Measurements from ENCODE around the gene PWP2.
"Not testable (repeated sequence)": the region's sequence is repeated elsewhere in the genome, so short reads cannot be mapped to it uniquely, and the experiment has no call there.

The PWP2 gene

DNA sequence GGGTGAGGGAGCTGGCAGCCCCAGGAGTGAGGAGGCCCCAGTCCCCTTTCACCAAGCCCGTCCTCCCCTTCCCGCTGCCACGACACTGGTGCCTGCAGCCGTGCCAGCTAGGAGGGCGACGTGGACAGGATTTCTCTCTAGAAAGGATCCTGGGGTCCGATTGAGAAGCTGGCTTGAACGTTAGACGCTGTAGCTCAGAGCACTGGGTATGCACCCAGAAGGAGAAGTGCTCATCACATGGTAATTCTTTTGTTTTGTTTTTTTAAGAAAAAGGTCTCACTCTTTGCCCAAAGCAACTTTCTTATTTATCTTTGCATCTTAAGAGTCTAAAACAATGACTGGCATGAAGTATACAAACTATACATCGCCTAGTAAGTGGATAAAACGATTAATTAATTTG, 60.3 kb downstream of the PWP2 start:
- not testable (repeated sequence) for DNase-seq

DNA sequence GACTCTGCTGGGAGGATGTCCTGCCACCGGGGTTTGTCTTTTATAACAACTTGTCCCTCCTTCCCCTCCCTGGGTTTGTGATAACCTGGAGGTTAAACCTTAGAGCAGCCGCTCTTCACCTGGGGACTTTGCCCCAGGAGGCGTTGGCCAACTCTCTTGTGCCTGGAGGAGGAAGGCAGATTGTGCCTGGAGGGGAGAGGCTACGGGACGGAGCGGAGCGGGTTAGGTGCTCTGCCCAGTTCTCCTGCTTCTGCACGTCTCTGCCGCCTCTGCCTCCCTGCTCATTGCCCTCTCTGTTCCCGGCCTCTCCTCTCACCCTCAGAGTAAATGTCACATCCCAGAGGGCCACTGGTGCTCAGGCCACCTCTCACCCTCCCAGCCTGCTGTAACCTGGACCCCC, 63.1 kb downstream of the PWP2 start:
- DNase-seq, result not testable (repeated sequence)

DNA sequence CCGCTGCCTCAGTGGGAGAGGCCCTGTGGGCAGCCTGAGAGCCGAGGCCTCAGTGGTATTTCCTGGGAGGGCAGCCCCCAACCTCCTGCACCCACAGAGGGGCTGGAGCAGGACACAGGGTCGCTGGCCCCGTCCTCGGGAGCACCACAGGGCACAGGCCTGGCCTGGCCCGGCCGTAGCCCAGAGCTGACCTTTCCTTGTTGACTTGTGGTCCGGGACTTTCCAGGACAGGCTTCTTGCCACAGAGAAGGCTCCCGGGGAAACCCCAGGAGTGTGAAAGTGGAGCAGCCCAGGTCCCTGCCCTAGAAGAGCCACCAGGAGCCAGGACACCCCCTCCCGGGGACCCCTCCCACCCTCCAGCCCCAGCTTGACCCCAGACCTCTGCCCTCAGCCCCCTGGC, 63.7 kb downstream of the PWP2 start:
- DNase-seq, result not testable (repeated sequence)

DNA sequence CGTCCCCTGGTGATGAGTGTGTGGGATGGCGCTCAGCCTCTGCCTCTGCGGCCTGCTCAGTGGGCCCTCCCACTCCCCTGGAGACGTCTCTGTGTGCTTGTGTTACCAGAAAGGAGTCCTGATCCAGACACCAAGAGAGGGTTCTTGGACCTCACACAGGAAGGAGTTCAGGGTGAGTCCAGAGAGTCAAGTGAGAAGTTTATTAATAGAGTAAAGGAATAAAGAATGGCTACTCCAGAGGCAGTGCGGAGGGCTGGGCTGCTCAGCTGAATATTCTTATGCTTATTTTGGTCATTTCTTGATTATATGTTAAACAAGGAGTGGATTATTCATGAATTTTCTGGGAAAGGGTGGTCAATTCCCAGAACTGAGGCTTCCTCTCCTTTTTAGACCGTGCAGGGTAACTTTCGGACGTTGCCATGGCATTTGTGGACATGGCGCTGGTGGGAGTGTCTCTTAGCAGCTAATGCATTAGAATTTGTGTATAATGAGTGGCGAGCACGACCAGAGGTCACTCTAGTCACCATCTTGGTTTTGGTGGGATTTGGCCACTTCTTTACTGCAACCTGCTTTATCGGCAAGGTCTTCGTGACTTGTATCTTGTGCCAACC, 64.9 kb downstream of the PWP2 start:
- DNase-seq, result not testable (repeated sequence)

DNA sequence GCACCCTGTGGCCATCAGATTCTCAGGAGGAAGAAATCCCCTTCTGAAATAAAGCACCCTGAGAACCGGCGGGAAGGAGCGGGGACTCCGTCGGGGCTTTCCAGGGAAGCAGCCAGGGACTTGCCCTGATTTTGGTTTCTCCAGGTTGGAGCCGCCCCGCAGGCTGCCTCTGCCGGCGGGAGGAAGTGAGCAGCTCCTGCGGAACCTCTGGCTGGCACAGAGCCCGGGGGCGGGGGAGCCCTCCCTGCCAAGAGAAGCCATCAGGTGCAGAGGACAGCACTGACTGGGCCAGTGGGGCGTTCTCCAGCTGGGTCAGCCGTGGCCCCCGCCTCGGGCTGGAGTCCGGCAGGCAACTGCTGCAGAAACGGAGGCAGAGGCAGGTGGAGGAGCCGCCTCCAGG, 65.5 kb downstream of the PWP2 start:
- not testable (repeated sequence) for DNase-seq

DNA sequence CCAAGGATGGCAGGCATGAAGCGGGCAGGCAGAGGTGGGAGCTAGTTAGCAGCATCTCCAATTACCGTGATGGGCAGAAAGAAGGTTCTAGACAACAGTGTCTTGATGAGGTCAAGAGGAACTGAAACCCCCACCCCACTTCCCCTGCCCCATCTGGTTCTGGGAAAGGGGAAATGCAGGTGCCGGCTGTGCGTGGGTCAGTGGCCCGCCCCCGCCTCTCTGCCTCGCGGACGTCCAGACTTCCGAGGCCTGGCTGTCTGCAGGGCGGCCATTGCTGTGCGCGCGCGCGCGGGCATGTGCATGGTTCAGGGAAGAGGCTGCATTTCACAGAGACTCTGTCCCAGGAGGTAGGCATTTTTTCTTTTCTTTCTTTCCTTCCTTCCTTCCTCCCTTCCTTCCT, 68.0 kb downstream of the PWP2 start:
- DNase-seq, result not testable (repeated sequence)

DNA sequence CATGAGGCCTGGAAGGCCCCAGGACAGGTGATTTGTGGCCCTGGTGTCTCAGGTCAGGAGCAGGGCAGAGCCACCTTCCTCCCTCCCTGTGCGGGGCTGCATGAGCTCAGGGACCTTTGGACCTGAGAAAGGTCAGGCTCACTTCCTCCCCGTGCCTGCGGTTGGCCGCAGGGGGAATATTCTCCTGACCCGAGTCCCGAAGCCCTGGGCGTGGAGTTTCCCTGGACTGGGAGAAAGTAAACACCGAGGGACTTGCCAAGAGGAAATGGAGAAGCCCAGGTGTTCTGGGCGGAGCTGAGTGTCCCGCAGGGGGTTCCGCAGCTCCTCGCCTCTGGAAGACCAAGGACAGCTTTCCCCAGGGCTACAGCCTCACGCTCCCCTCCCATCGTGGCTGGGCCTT, 68.9 kb downstream of the PWP2 start:
- not testable (repeated sequence) for DNase-seq

Data from 8988T (cell line).